Trophoblast cell (in vitro differentiated cells and primary cell): ENCODE data around the gene CLN5.

ENCODE experiments used
- DNase-seq, 2 donors: peaks; one replicate each; pipeline ENCODE4 v3.0.0-alpha.2; 2016
- H2AFZ ChIP-seq: 2 replicates; pipeline ENCODE4 v1.6.1; 2013; ENCODE audit warnings: low read length, moderate library complexity, mild to moderate bottlenecking; ENCODE audit not compliant: insufficient read depth, poor library complexity
- H2AK5ac ChIP-seq: 2 replicates; pipeline ENCODE4 v1.6.1; 2013; ENCODE audit warnings: mild to moderate bottlenecking, low read length
- H2BK120ac ChIP-seq: 2 replicates; pipeline ENCODE4 v1.6.1; 2013; ENCODE audit warnings: low read length, mild to moderate bottlenecking, moderate library complexity; ENCODE audit not compliant: insufficient read depth, poor library complexity
- H2BK12ac ChIP-seq: 2 replicates; pipeline ENCODE4 v1.6.1; 2013; ENCODE audit warnings: mild to moderate bottlenecking, low read length, moderate library complexity
- H2BK5ac ChIP-seq: 2 replicates; pipeline ENCODE4 v1.6.1; 2013; ENCODE audit warnings: low read length, low read depth, moderate library complexity, mild to moderate bottlenecking; ENCODE audit not compliant: poor library complexity
- H3K14ac ChIP-seq: 2 replicates; pipeline ENCODE4 v1.6.1; 2013; ENCODE audit warnings: mild to moderate bottlenecking, low read length
- H3K18ac ChIP-seq: 2 replicates; pipeline ENCODE4 v1.6.1; 2013; ENCODE audit warnings: mild to moderate bottlenecking, low read length
- H3K23ac ChIP-seq: 2 replicates; pipeline ENCODE4 v1.6.1; 2013; ENCODE audit warnings: low read length
- H3K27ac ChIP-seq: 2 replicates; pipeline ENCODE4 v1.5.1; 2013; ENCODE audit warnings: low read depth, mild to moderate bottlenecking, inconsistent platforms, low read length, moderate library complexity
- H3K27me3 ChIP-seq: 2 replicates; pipeline ENCODE4 v1.6.1; 2013; ENCODE audit warnings: inconsistent platforms, mild to moderate bottlenecking, low read length, moderate library complexity; ENCODE audit not compliant: insufficient read depth
- H3K36me3 ChIP-seq, 2 experiments: 1 replicate in 1 of 2; 2 replicates in 1 of 2; pipeline ENCODE4 v1.6.1; 2013; ENCODE audit warnings: low read length in 2 of 2, mild to moderate bottlenecking in 2 of 2, moderate library complexity in 1 of 2; ENCODE audit not compliant: insufficient read depth in 2 of 2, control insufficient read depth in 1 of 2
- H3K4ac ChIP-seq: 2 replicates; pipeline ENCODE4 v1.6.1; 2013; ENCODE audit warnings: low read depth, mild to moderate bottlenecking, low read length, moderate library complexity
- H3K4me1 ChIP-seq, 2 experiments: 1 replicate in 1 of 2; 2 replicates in 1 of 2; pipeline ENCODE4 v1.6.1; 2013; ENCODE audit warnings: low read length in 2 of 2, mild to moderate bottlenecking in 2 of 2, moderate library complexity in 1 of 2; ENCODE audit not compliant: insufficient read depth in 2 of 2, control insufficient read depth in 1 of 2
- H3K4me2 ChIP-seq: 2 replicates; pipeline ENCODE4 v1.6.1; 2013; ENCODE audit warnings: inconsistent platforms, mild to moderate bottlenecking, low read length, moderate library complexity
- H3K4me3 ChIP-seq: 2 replicates; pipeline ENCODE4 v1.5.1; 2013; ENCODE audit warnings: mild to moderate bottlenecking, low read depth, low read length, inconsistent platforms
- H3K79me1 ChIP-seq: one replicate; pipeline ENCODE4 v1.6.1; 2013; ENCODE audit warnings: low read length
- H3K79me2 ChIP-seq: 2 replicates; pipeline ENCODE4 v1.6.1; 2013; ENCODE audit warnings: low read length, mild to moderate bottlenecking; ENCODE audit not compliant: control insufficient read depth, insufficient read depth, poor library complexity
- H3K9ac ChIP-seq: 2 replicates; pipeline ENCODE4 v1.6.1; 2013; ENCODE audit warnings: mild to moderate bottlenecking, low read length
- H3K9me3 ChIP-seq: 2 replicates; pipeline ENCODE4 v1.6.1; 2013; ENCODE audit warnings: low read depth, mild to moderate bottlenecking, control low read depth, inconsistent platforms, low read length; ENCODE audit not compliant: insufficient read depth
- H4K12ac ChIP-seq: 2 replicates; pipeline ENCODE4 v1.6.1; 2013; ENCODE audit warnings: low read depth, mild to moderate bottlenecking, low read length, moderate library complexity
- H4K8ac ChIP-seq: 2 replicates; pipeline ENCODE4 v1.6.1; 2013; ENCODE audit warnings: low read depth, mild to moderate bottlenecking, low read length, moderate library complexity
- H4K91ac ChIP-seq: one replicate; pipeline ENCODE4 v1.6.1; 2013; ENCODE audit warnings: low read depth, mild to moderate bottlenecking, low read length, moderate library complexity
- WGBS: extraction: QIAGEN DNeasy Blood & Tissue Kit; methylation state at CpG from one replicate; pipeline ENCODE4 v1.1.7; 2013; ENCODE audit warnings: missing lambda C conversion rate; ENCODE audit not compliant: insufficient read length, insufficient coverage; ENCODE audit errors: extremely low coverage; 5-methylcytosine and 5-hydroxymethylcytosine counted together

Gene CLN5

GRCh38 chr13:76965759-76966421, 26.0 kb upstream of the CLN5 start:
- H2BK5ac ChIP-seq: no peak overlapping the region
- no peak overlapping the region for H4K8ac ChIP-seq
- no peak overlapping the region for H2AK5ac ChIP-seq
- H3K79me2 ChIP-seq: no peaks in the 10 kb centered on the region
- H3K27me3 ChIP-seq: no peaks in the 10 kb centered on the region
- H3K4me1 ChIP-seq: peaks cover 8 to 24% of the 10 kb centered on the region in 2 experiments
- H3K4me2 ChIP-seq: no peak overlapping the region
- no peak overlapping the region for H3K18ac ChIP-seq
- no peaks in the 10 kb centered on the region for H3K36me3 ChIP-seq
- peaks cover 1% of the 10 kb centered on the region for H3K9me3 ChIP-seq
- no peak overlapping the region for H2BK120ac ChIP-seq
- no peak overlapping the region for H2BK12ac ChIP-seq
- no peak overlapping the region for H3K23ac ChIP-seq
- DNase-seq: peak; percentile 89 to 97
- no peak overlapping the region for H3K4ac ChIP-seq
- no peak overlapping the region for H4K12ac ChIP-seq
- peaks cover 5% of the 10 kb centered on the region for H3K79me1 ChIP-seq
- no peak overlapping the region for H3K9ac ChIP-seq
- H2AFZ ChIP-seq: no peak overlapping the region
- peak overlapping the region; percentile 18 for H4K91ac ChIP-seq
- no CpG with 5 or more reads among the region's 6 CpGs for WGBS
- peak overlapping the region; percentile 54 for H3K14ac ChIP-seq
- no peak overlapping the region for H3K4me3 ChIP-seq
- peak overlapping the region; percentile 77 for H3K27ac ChIP-seq

DNA sequence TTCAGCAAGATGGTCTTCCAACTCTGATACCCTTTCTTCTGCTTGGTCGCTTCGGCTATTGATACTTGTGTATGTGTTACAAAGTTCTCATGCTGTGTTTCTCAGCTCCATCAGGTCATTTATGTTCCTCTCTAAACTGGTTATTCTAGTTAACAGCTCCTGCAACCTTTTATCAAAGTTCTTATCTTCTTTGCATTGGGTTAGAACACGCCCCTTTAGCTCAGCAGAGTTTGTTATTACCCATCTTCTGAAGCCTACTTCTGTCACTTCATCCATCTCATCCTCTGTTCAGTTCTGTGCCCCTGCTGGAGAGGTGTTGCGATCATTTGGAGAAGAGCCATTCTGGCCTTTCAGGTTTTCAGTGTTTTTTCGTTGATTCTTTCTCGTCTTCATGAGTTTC, 24.9 kb upstream of the CLN5 start:
- Histone ChIP-seq H3K18ac (no peak overlapping the region), H3K27ac (peak overlapping the region; percentile 38), H3K4me3 (no peak overlapping the region), H2BK120ac (no peak overlapping the region), H3K79me2 (no peaks in the 10 kb centered on the region), H3K23ac (no peak overlapping the region), H3K4me1 (peaks cover 8 to 24% of the 10 kb centered on the region in 2 experiments), H4K12ac (no peak overlapping the region), H4K91ac (peak overlapping the region; percentile 61), H3K9me3 (peaks cover 1% of the 10 kb centered on the region), H3K27me3 (no peaks in the 10 kb centered on the region), H3K79me1 (peaks cover 5% of the 10 kb centered on the region), H2BK12ac (no peak overlapping the region), H3K36me3 (no peaks in the 10 kb centered on the region), H4K8ac (no peak overlapping the region), H2AK5ac (no peak overlapping the region), H2AFZ (no peak overlapping the region), H3K14ac (no peak overlapping the region), H3K4me2 (no peak overlapping the region), H3K4ac (no peak overlapping the region), H2BK5ac (no peak overlapping the region), H3K9ac (no peak overlapping the region)
- peak in 1 of 2 donors; percentile 72 for DNase-seq
- WGBS: no CpG with 5 or more reads among the region's 6 CpGs

DNA sequence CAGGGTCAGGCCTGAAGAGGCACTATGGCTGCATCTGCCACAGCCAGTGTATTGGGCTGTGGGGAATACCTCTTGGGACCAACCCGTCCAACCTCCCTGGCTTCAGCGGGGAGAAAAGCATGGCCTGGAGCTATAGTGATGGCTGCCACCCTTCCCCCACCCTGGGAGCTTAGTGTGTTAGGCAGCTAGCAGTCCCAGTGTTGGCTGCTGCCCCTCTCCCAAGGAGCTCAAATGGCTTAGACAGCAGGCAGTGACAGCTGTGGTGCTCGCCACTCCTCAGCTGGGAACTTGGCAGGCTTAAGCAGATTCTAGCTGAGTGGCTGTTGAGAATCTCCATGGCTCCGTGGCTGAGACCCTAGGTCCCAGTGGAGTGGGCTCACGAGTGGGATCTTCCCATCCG, 23.8 kb upstream of the CLN5 start:
- Histone ChIP-seq H2AK5ac (peak overlapping the region; percentile 50), H3K27me3 (no peaks in the 10 kb centered on the region), H4K12ac (no peak overlapping the region), H3K27ac (no peak overlapping the region), H3K79me2 (no peaks in the 10 kb centered on the region), H3K4ac (no peak overlapping the region), H3K23ac (no peak overlapping the region), H3K79me1 (peaks cover 5% of the 10 kb centered on the region), H3K4me3 (no peak overlapping the region), H3K18ac (no peak overlapping the region), H3K9ac (no peak overlapping the region), H2AFZ (no peak overlapping the region), H3K9me3 (peaks cover 1% of the 10 kb centered on the region), H2BK120ac (peak overlapping the region; percentile 18), H2BK12ac (no peak overlapping the region), H3K4me1 (peaks cover 8 to 27% of the 10 kb centered on the region in 2 experiments), H3K36me3 (no peaks in the 10 kb centered on the region), H3K14ac (peak overlapping the region; percentile 8), H4K8ac (no peak overlapping the region), H3K4me2 (no peak overlapping the region), H4K91ac (peak overlapping the region; percentile 30), H2BK5ac (no peak overlapping the region)
- WGBS: no CpG with 5 or more reads among the region's 6 CpGs
- peak; percentile 22 to 58 for DNase-seq

DNA sequence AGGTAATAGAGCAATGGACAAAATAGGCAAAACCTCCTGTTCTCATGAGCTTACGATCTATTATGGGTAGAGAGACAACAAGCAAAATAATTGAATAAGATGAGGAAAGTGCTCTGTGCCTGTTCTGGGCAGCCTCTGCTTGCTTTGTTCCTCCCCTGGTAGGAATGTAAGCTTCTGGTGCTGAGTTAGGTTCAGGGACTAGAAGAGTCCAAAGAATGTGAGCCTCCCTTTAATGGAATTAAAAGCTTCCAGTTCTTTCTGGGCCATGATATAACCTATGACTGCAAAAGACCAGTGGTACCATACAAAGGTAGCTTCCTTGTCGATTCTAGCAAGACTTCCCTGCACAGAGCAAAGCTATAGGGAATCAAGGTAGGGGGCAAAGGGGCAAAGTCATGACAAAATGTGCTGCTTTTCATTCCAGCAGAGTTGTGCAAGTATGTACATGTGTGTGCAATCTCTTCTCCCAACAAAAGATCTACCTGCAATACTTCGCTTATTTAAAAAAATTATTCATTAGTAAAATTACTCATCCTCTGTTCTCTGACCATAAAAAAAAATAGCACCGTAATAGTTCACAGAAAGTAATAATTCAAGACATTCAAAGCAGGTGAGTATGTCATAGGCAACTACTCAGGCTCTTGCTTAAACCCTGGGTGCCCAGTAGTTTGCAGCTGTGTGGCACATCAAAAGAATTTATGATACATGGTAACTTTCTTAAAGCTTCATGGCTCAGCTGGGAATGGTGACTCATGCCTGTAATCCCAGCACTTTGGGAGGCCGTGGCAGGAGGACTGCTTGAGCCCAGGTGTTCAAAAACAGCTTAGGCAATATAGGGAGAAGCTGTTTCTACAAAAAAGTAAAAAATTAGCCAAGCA, 22.2 kb upstream of the CLN5 start:
- Histone ChIP-seq H3K4me1 (peaks cover 11 to 32% of the 10 kb centered on the region in 2 experiments), H2AFZ (no peak overlapping the region), H3K14ac (no peak overlapping the region), H3K79me2 (no peaks in the 10 kb centered on the region), H3K27me3 (no peaks in the 10 kb centered on the region), H3K18ac (no peak overlapping the region), H4K12ac (no peak overlapping the region), H4K8ac (no peak overlapping the region), H3K4me3 (no peak overlapping the region), H3K9ac (no peak overlapping the region), H2AK5ac (no peak overlapping the region), H2BK5ac (no peak overlapping the region), H2BK120ac (no peak overlapping the region), H3K36me3 (no peaks in the 10 kb centered on the region), H2BK12ac (no peak overlapping the region), H3K4ac (no peak overlapping the region), H3K27ac (no peak overlapping the region), H3K79me1 (peaks cover 12% of the 10 kb centered on the region), H3K9me3 (no peaks in the 10 kb centered on the region), H3K4me2 (no peak overlapping the region), H3K23ac (no peak overlapping the region), H4K91ac (no peak overlapping the region)
- DNase-seq: peak; percentile 87 to 88
- no CpG with 5 or more reads among the region's 5 CpGs for WGBS
